Activated CD4-positive, alpha-beta T cell treated with anti-CD3 and anti-CD28 coated beads, Interleukin-2, amount 10 ng/mL, durations not matched to agents 24 days and 14 days (primary cell): ENCODE data around the gene CRYBG3. TPM values are rescaled to one million over a fixed set of nuclear protein-coding genes. Genes with fewer than 3 reads are reported as not detected.
"Not testable (repeated sequence)": the region's sequence is repeated elsewhere in the genome, so short reads cannot be mapped to it uniquely, and the experiment has no call there.

Experiments used
- DNase-seq: peaks from one replicate; pipeline ENCODE4 v3.0.0; 2022
- H3K27ac Mint-ChIP-seq: one replicate; pipeline ENCODE4 v1.8.0; 2022; ENCODE audit warnings: mild to moderate bottlenecking, mixed read lengths
- H3K27me3 Mint-ChIP-seq: one replicate; pipeline ENCODE4 v1.8.0; 2022; ENCODE audit warnings: mixed read lengths
- H3K36me3 Mint-ChIP-seq: one replicate; pipeline ENCODE4 v1.8.0; 2022; ENCODE audit warnings: low read depth, mild to moderate bottlenecking, mixed read lengths
- H3K4me1 Mint-ChIP-seq: one replicate; pipeline ENCODE4 v1.8.0; 2021; ENCODE audit warnings: mixed read lengths
- H3K4me3 Mint-ChIP-seq: one replicate; pipeline ENCODE4 v1.8.0; 2022; ENCODE audit warnings: mild to moderate bottlenecking, moderate library complexity, mixed read lengths
- H3K9me3 Mint-ChIP-seq: one replicate; pipeline ENCODE4 v1.8.0; 2021; ENCODE audit warnings: mixed read lengths
- intact Hi-C: fragments of 100-400 bp; cut with micrococcal nuclease; formaldehyde crosslinking; loops from one replicate; pipeline ENCODE4 v1.15.1; 2023
- total RNA-seq: library from RNA; stranded (reverse); gene quantifications from 2 replicates; pipeline ENCODE4 v1.2.3, GENCODE V29; 2022

Gene CRYBG3
- total RNA-seq, 1 donor from 2014 or later = 8.3 TPM

GRCh38 chr3:97892852-97893251 is 71.0 kb downstream of the CRYBG3 start:
- no peak overlapping the region for H3K4me3 Mint-ChIP-seq
- H3K27ac Mint-ChIP-seq = no peak overlapping the region
- H3K4me1 Mint-ChIP-seq = no peaks in the 10 kb centered on the region
- no peaks in the 10 kb centered on the region for H3K9me3 Mint-ChIP-seq
- no peak for DNase-seq
- H3K27me3 Mint-ChIP-seq = no peaks in the 10 kb centered on the region
- peaks cover 33% of the 10 kb centered on the region for H3K36me3 Mint-ChIP-seq
- intact Hi-C loops = no loop called here

- no peak for DNase-seq
- Mint-ChIP-seq H3K27ac (no peak overlapping the region), H3K36me3 (peaks cover 29% of the 10 kb centered on the region), H3K4me1 (no peaks in the 10 kb centered on the region), H3K4me3 (no peak overlapping the region), H3K27me3 (no peaks in the 10 kb centered on the region), H3K9me3 (no peaks in the 10 kb centered on the region)
- intact Hi-C loops = no loop called here
These were observed 73.4 kb downstream of the CRYBG3 start for GRCh38 chr3:97895216-97895615.

- Mint-ChIP-seq H3K27ac (peak overlapping the region; percentile 13), H3K4me3 (no peak overlapping the region), H3K9me3 (no peaks in the 10 kb centered on the region), H3K36me3 (peaks cover 32% of the 10 kb centered on the region), H3K27me3 (no peaks in the 10 kb centered on the region), H3K4me1 (no peaks in the 10 kb centered on the region)
- intact Hi-C loops = no loop called here
- no peak for DNase-seq
These were observed 74.3 kb downstream of the CRYBG3 start for GRCh38 chr3:97896129-97896528.

- no peak overlapping the region for H3K27ac Mint-ChIP-seq
- peaks cover 32% of the 10 kb centered on the region for H3K36me3 Mint-ChIP-seq
- no peak overlapping the region for H3K4me3 Mint-ChIP-seq
- DNase-seq = no peak
- H3K9me3 Mint-ChIP-seq = no peaks in the 10 kb centered on the region
- H3K27me3 Mint-ChIP-seq = no peaks in the 10 kb centered on the region
- intact Hi-C loops = no loop called here
- H3K4me1 Mint-ChIP-seq = peaks cover 2% of the 10 kb centered on the region
These were observed 74.7 kb downstream of the CRYBG3 start for GRCh38 chr3:97896547-97896946.

GRCh38 chr3:97899331-97899730 is 77.5 kb downstream of the CRYBG3 start:
- peaks cover 29% of the 10 kb centered on the region for H3K36me3 Mint-ChIP-seq
- H3K27ac Mint-ChIP-seq = no peak overlapping the region
- intact Hi-C loops = no loop called here
- H3K27me3 Mint-ChIP-seq = no peaks in the 10 kb centered on the region
- no peak overlapping the region for H3K4me3 Mint-ChIP-seq
- H3K9me3 Mint-ChIP-seq = no peaks in the 10 kb centered on the region
- H3K4me1 Mint-ChIP-seq = peaks cover 5% of the 10 kb centered on the region
- no peak for DNase-seq

GRCh38 chr3:97901313-97902248 is 79.8 kb downstream of the CRYBG3 start:
- H3K4me3 Mint-ChIP-seq = no peak overlapping the region
- H3K36me3 Mint-ChIP-seq = peaks cover 22% of the 10 kb centered on the region
- H3K27me3 Mint-ChIP-seq = no peaks in the 10 kb centered on the region
- no peak for DNase-seq
- intact Hi-C loops = no loop called here
- no peaks in the 10 kb centered on the region for H3K9me3 Mint-ChIP-seq
- H3K4me1 Mint-ChIP-seq = peaks cover 5% of the 10 kb centered on the region
- no peak overlapping the region for H3K27ac Mint-ChIP-seq

- intact Hi-C loops = loop anchor here (5.0 kb wide), 1 partner anchor 38 kb away; no protein-coding TSS in a partner anchor
- H3K4me3 Mint-ChIP-seq = peak overlapping the region; percentile 81
These were observed 88.0 kb downstream of the CRYBG3 start for GRCh38 chr3:97909830-97910229.

GRCh38 chr3:97910236-97910831 is 88.5 kb downstream of the CRYBG3 start:
- intact Hi-C loops = loop anchor here (5.0 kb wide), 1 partner anchor 38 kb away; no protein-coding TSS in a partner anchor
- Mint-ChIP-seq H3K4me3 (peak overlapping the region; percentile 81), H3K4me1 (peaks cover 16% of the 10 kb centered on the region), H3K36me3 (peaks cover 34% of the 10 kb centered on the region), H3K27ac (peak overlapping the region; percentile 61)
- not testable (repeated sequence) for H3K9me3 Mint-ChIP-seq, H3K27me3 Mint-ChIP-seq
- peak; percentile 81 for DNase-seq

More at GRCh38 chr3:97909830-97910229, 88.0 kb downstream of the CRYBG3 start:
- H3K27me3 Mint-ChIP-seq, H3K9me3 Mint-ChIP-seq, H3K27ac Mint-ChIP-seq: not testable (repeated sequence)
- Mint-ChIP-seq H3K36me3 (peaks cover 29% of the 10 kb centered on the region), H3K4me1 (peaks cover 16% of the 10 kb centered on the region)
- peak; percentile 59 for DNase-seq

- H3K4me3 Mint-ChIP-seq = peak overlapping the region; percentile 81
- DNase-seq = peak; percentile 77
- intact Hi-C loops = loop anchor here (5.0 kb wide), 1 partner anchor 39 kb away; no protein-coding TSS in a partner anchor
These were observed 89.1 kb downstream of the CRYBG3 start for GRCh38 chr3:97910931-97911351.

GRCh38 chr3:97911459-97911858 is 89.6 kb downstream of the CRYBG3 start:
- H3K4me1 Mint-ChIP-seq = peaks cover 16% of the 10 kb centered on the region
- DNase-seq = no peak
- peak overlapping the region; percentile 76 for H3K27ac Mint-ChIP-seq
- H3K27me3 Mint-ChIP-seq = no peaks in the 10 kb centered on the region
- peak overlapping the region; percentile 22 for H3K4me3 Mint-ChIP-seq
- H3K36me3 Mint-ChIP-seq = peaks cover 40% of the 10 kb centered on the region
- intact Hi-C loops = loop anchor here (5.0 kb wide), 1 partner anchor 39 kb away; no protein-coding TSS in a partner anchor
- peaks cover 3% of the 10 kb centered on the region for H3K9me3 Mint-ChIP-seq

More at GRCh38 chr3:97910931-97911351, 89.1 kb downstream of the CRYBG3 start:
- H3K27me3 Mint-ChIP-seq = no peaks in the 10 kb centered on the region
- H3K27ac Mint-ChIP-seq = peak overlapping the region; percentile 61
- peaks cover 37% of the 10 kb centered on the region for H3K36me3 Mint-ChIP-seq
- peaks cover 16% of the 10 kb centered on the region for H3K4me1 Mint-ChIP-seq
- peaks cover 3% of the 10 kb centered on the region for H3K9me3 Mint-ChIP-seq

GRCh38 chr3:97914388-97914787 is 92.6 kb downstream of the CRYBG3 start:
- no peak overlapping the region for H3K27ac Mint-ChIP-seq
- H3K36me3 Mint-ChIP-seq = peaks cover 54% of the 10 kb centered on the region
- peaks cover 19% of the 10 kb centered on the region for H3K4me1 Mint-ChIP-seq
- no peak overlapping the region for H3K4me3 Mint-ChIP-seq
- intact Hi-C loops = loop anchor here (5.0 kb wide), 1 partner anchor 42 kb away; no protein-coding TSS in a partner anchor
- no peak for DNase-seq
- H3K9me3 Mint-ChIP-seq = peaks cover 3% of the 10 kb centered on the region
- no peaks in the 10 kb centered on the region for H3K27me3 Mint-ChIP-seq

GRCh38 chr3:97916576-97916975 is 94.8 kb downstream of the CRYBG3 start:
- intact Hi-C loops = no loop called here
- H3K4me1 Mint-ChIP-seq = peaks cover 5% of the 10 kb centered on the region
- no peak overlapping the region for H3K4me3 Mint-ChIP-seq
- no peaks in the 10 kb centered on the region for H3K27me3 Mint-ChIP-seq
- peaks cover 8% of the 10 kb centered on the region for H3K9me3 Mint-ChIP-seq
- H3K36me3 Mint-ChIP-seq = peaks cover 68% of the 10 kb centered on the region
- H3K27ac Mint-ChIP-seq = no peak overlapping the region
- no peak for DNase-seq

GRCh38 chr3:97917813-97918536 is 96.2 kb downstream of the CRYBG3 start:
- H3K4me3 Mint-ChIP-seq = no peak overlapping the region
- no peak overlapping the region for H3K27ac Mint-ChIP-seq
- H3K4me1 Mint-ChIP-seq = peaks cover 3% of the 10 kb centered on the region
- intact Hi-C loops = no loop called here
- DNase-seq = no peak
- H3K36me3 Mint-ChIP-seq = peaks cover 75% of the 10 kb centered on the region
- peaks cover 8% of the 10 kb centered on the region for H3K9me3 Mint-ChIP-seq
- no peaks in the 10 kb centered on the region for H3K27me3 Mint-ChIP-seq
